K562 (cell line): ENCODE measurements around the gene GYS1. TPM values are rescaled to one million over a fixed set of nuclear protein-coding genes. Genes with fewer than 3 reads are reported as not detected.

ENCODE experiments used
- ATAC-seq: fragments of 200-7000 bp; cut with Tn5 transposase; 3 replicates; pipeline ENCODE4 v1.9.1; 2020; ENCODE audit warnings: moderate library complexity
- BruUV-seq: library from RNA; stranded (reverse); fragments of 400-500 nt; replicated peaks from 2 replicates; lab custom pipeline; 2021; lab: Mats Ljungman, UMichigan
- CTCF ChIA-PET: fragments of 300-600 bp; formaldehyde crosslinking; extraction: SDS; loops from one replicate; lab custom pipeline; 2021; ENCODE audit warnings: low intra/inter-chr PET ratio; lab: Yijun Ruan, JAX
- POLR2A ChIA-PET: fragments of 300-600, 350-650 bp; sonication (Branson Sonifier 250); formaldehyde crosslinking; extraction: SDS; loops from one replicate; lab custom pipeline; 2021; ENCODE audit warnings: antibody characterized with exemption, inconsistent platforms; lab: Yijun Ruan, JAX
- DNase-seq, 4 experiments: peaks; one replicate each; pipeline versions ENCODE4 v3.0.0 to v3.0.0-alpha.2; 2011 to 2018; ENCODE audit warnings: low spot score in 3 of 4, mixed read lengths in 3 of 4; ENCODE audit errors: extremely low read depth in 1 of 4
- FAIRE-seq: peaks from 2 replicates; lab custom pipeline; 2011; peaks lifted over from hg19 to GRCh38; lab: Jason Lieb, UNC
- H2AFZ ChIP-seq: 2 replicates; pipeline ENCODE4 v1.6.0; 2011; ENCODE audit warnings: low read depth, low read length, control low read depth, inconsistent platforms
- H3K27ac ChIP-seq: fragments of 200-600 bp; 3 replicates; pipeline ENCODE4 v1.8.0; 2011; ENCODE audit warnings: low read depth, mild to moderate bottlenecking, control low read depth, inconsistent platforms, low read length, moderate library complexity, mixed read lengths; ENCODE audit errors: extremely low read depth
- H3K27me3 ChIP-seq, 2 experiments: fragments of 300-600 bp in 1 of 2; 2 replicates in 1 of 2; 3 replicates in 1 of 2; pipeline versions ENCODE4 v1.6.0 to v1.8.0; 2011; ENCODE audit warnings: inconsistent platforms in 2 of 2, low read length in 2 of 2, mild to moderate bottlenecking in 1 of 2, mixed read lengths in 1 of 2, moderate library complexity in 1 of 2; ENCODE audit not compliant: control insufficient read depth in 2 of 2, insufficient read depth in 2 of 2
- H3K36me3 ChIP-seq: fragments of 300-600 bp; 3 replicates; pipeline ENCODE4 v1.8.0; 2011; ENCODE audit warnings: mild to moderate bottlenecking, low read length, inconsistent platforms; ENCODE audit not compliant: control insufficient read depth, insufficient read depth
- H3K4me1 ChIP-seq, 2 experiments: fragments of 200-600 bp in 1 of 2; replicated peaks in 1 of 2; 2 replicates in 1 of 2; 3 replicates in 1 of 2; pipeline versions ENCODE4 v1.5.1 to v1.8.0; 2011; ENCODE audit warnings: inconsistent platforms in 2 of 2, low read length in 2 of 2, mild to moderate bottlenecking in 1 of 2, mixed read lengths in 1 of 2, moderate library complexity in 1 of 2; ENCODE audit not compliant: control insufficient read depth in 2 of 2, insufficient read depth in 2 of 2
- H3K4me2 ChIP-seq: 2 replicates; pipeline ENCODE4 v1.6.1; 2011; ENCODE audit warnings: low read length, control low read depth, inconsistent platforms, mixed read lengths; ENCODE audit not compliant: insufficient read depth
- H3K4me3 ChIP-seq: fragments of 200-600 bp; sonication (generic), shearing (Covaris generic); 2 replicates; pipeline ENCODE4 v1.5.1; 2016; ENCODE audit warnings: control low read depth, inconsistent platforms
- H3K79me2 ChIP-seq: fragments of 200-600 bp; 3 replicates; pipeline ENCODE4 v1.8.0; 2011; ENCODE audit warnings: low read length, inconsistent platforms; ENCODE audit not compliant: control insufficient read depth, insufficient read depth
- H3K9ac ChIP-seq, 2 experiments: 2 replicates each; pipeline versions ENCODE4 v1.6.0 to v1.6.1; 2011; ENCODE audit warnings: low read depth in 2 of 2, low read length in 2 of 2, control low read depth in 1 of 2, inconsistent platforms in 1 of 2, mild to moderate bottlenecking in 1 of 2, mixed read lengths in 1 of 2; ENCODE audit not compliant: insufficient read depth in 1 of 2
- H3K9me1 ChIP-seq: one replicate; pipeline ENCODE4 v1.6.0; 2011; ENCODE audit warnings: inconsistent platforms, mild to moderate bottlenecking, low read length, moderate library complexity; ENCODE audit not compliant: control insufficient read depth, insufficient read depth
- H3K9me3 ChIP-seq: replicated peaks from 2 replicates; pipeline ENCODE4 v1.5.1; 2011; ENCODE audit warnings: low read depth, low read length, inconsistent platforms; ENCODE audit not compliant: control insufficient read depth, insufficient read depth
- H4K20me1 ChIP-seq: replicated peaks from 2 replicates; pipeline ENCODE4 v1.6.1; 2011; ENCODE audit warnings: low read length, inconsistent platforms, mixed read lengths; ENCODE audit not compliant: control insufficient read depth, insufficient read depth
- PRDM10 ChIP-seq: fragments of 450-650 bp; IDR thresholded peaks from 2 replicates; pipeline ENCODE4 v1.6.1; 2018; ENCODE audit not compliant: partially characterized antibody
- RBFOX2 ChIP-seq: fragments of 200-400 bp; formaldehyde crosslinking; IDR thresholded peaks from 2 replicates; pipeline ENCODE4 v1.6.1; 2017; ENCODE audit warnings: low read depth, mild to moderate bottlenecking, low read length, moderate library complexity
- RBM22 ChIP-seq: fragments of 200-400 bp; formaldehyde crosslinking; IDR thresholded peaks from 2 replicates; pipeline ENCODE4 v1.6.1; 2018; ENCODE audit warnings: low read length, low read depth; ENCODE audit not compliant: poor library complexity, severe bottlenecking
- RFX5 ChIP-seq: IDR thresholded peaks from 2 replicates; pipeline ENCODE4 v1.6.1; 2011; ENCODE audit warnings: low read depth, mild to moderate bottlenecking, improper control_type of control experiment, low read length
- SP1 ChIP-seq: sonication (generic); formaldehyde crosslinking; IDR thresholded peaks from 2 replicates; pipeline ENCODE4 v1.8.1; 2022; ENCODE audit warnings: mild to moderate bottlenecking, missing genetic modification reagents
- THRB ChIP-seq: fragments of 450-650 bp; formaldehyde crosslinking; conservative IDR thresholded peaks from 2 replicates; pipeline ENCODE4 v1.4.0; 2022; ENCODE audit warnings: mild to moderate bottlenecking, missing genetic modification characterization
- ZBTB33 ChIP-seq: sonication (generic); formaldehyde crosslinking; IDR thresholded peaks from 2 replicates; pipeline ENCODE4 v1.8.1; 2023; ENCODE audit warnings: mild to moderate bottlenecking, missing genetic modification reagents
- ZC3H4 ChIP-seq: sonication (generic); formaldehyde crosslinking; IDR thresholded peaks from 2 replicates; pipeline ENCODE4 v1.9.0; 2021; ENCODE audit warnings: missing genetic modification reagents, borderline replicate concordance
- ZNF12 ChIP-seq: sonication (generic); formaldehyde crosslinking; IDR thresholded peaks from 2 replicates; pipeline ENCODE4 v1.4.0; 2020; ENCODE audit warnings: mild to moderate bottlenecking, missing genetic modification reagents
- WGBS: fragments of 100-300 bp; shearing (Covaris generic); methylation state at CpG from one replicate; pipeline ENCODE4 v1.1.6; 2016; ENCODE audit warnings: low coverage, mixed read lengths; ENCODE audit not compliant: insufficient coverage; ENCODE audit errors: missing lambda C conversion rate; 5-methylcytosine and 5-hydroxymethylcytosine counted together
- in situ Hi-C: fragments of 300-500 bp; cut with MboI; formaldehyde crosslinking; loops from 4 replicates; pipeline ENCODE4 v1.15.0; 2018; ENCODE audit warnings: inconsistent platforms, mixed read lengths
- intact Hi-C: fragments of 100-400 bp; cut with micrococcal nuclease; formaldehyde crosslinking; loops from 2 replicates; pipeline ENCODE4 v1.14.2; 2022
- polyA plus RNA-seq, 8 experiments: library from polyadenylated mRNA; depleted of rRNA in 4 of 8; stranded (reverse) in 5 of 8; unstranded in 3 of 8; fragments of >200 nt; fragmentation: Nextera tagmentation in 2 of 8; fragmentation: Illumina TruSeq in 1 of 8; extraction: Ambion mirVana in 2 of 8; extraction: Trizol in 1 of 8; gene quantifications; 2 replicates each; pipeline versions ENCODE4 v1.2.1 to v1.2.3, GENCODE V29; 2011 to 2014; ENCODE audit warnings: inconsistent platforms in 1 of 8, missing spikeins in 1 of 8
- total RNA-seq, 7 experiments: library from RNA; depleted of rRNA in 6 of 7; stranded (reverse); fragments of >200 nt in 6 of 7; fragmentation: Illumina TruSeq in 2 of 7; extraction: Trizol in 2 of 7; gene quantifications; 2 replicates each; pipeline versions ENCODE4 v1.2.1 to v1.2.3, GENCODE V29; 2011 to 2021; ENCODE audit warnings: low replicate concordance in 1 of 7

The GYS1 gene
- total and polyA plus RNA-seq, 9 of the 15 experiments (the other 6 are each of a cell fraction or from before 2014, with no cell fraction given): 1.9 to 31.1 (median 15.2) TPM

GRCh38 chr19:48970139-48970766 is 22.9 kb downstream of the GYS1 start (continued):
- no peak for TF ChIP-seq THRB (CRISPR knock-in tag)

- no peaks in the 10 kb centered on the region for H3K9me1 ChIP-seq
- in situ Hi-C loops (loop anchor here (5.0 to 10.0 kb wide), 3 partner anchors 95 to 325 kb away; partner anchors contain the start of genes CA11 and PPP1R15A), intact Hi-C loops (loop anchor here (2.0 to 5.0 kb wide), 2 partner anchors 37 to 175 kb away; partner anchors contain the start of gene DHDH)
- H3K4me1 ChIP-seq: peaks cover 26 to 37% of the 10 kb centered on the region in 2 experiments
- peaks cover 21% of the 10 kb centered on the region for H4K20me1 ChIP-seq
- no peak overlapping the region for H2AFZ ChIP-seq
- peak overlapping the region; percentile 47; the same call in 1 of the 2 replicates for H3K4me2 ChIP-seq
- H3K27ac ChIP-seq: no peak overlapping the region; the same call in 2 of the 3 replicates
- ChIA-PET POLR2A (interaction anchor here (0.5 to 14.5 kb wide), 14 partner anchors 10 to 422 kb away, joined by 3 to 439 read pairs (median 4); partner anchors contain the start of genes NUCB1, PPP1R15A, RUVBL2 and TULP2), CTCF (interaction anchor here (0.6 kb wide), 2 partner anchors 12 to 188 kb away, joined by 3 to 6 read pairs; no protein-coding TSS in a partner anchor)
- no peaks in the 10 kb centered on the region for H3K27me3 ChIP-seq
- ATAC-seq: peak; percentile 58
- no peak overlapping the region for H3K9ac ChIP-seq
- no TSS peak for BruUV-seq
- peak; percentile 88 for FAIRE-seq
- peaks cover 72% of the 10 kb centered on the region for H3K36me3 ChIP-seq
- H3K79me2 ChIP-seq: peaks cover 30% of the 10 kb centered on the region
- no peaks in the 10 kb centered on the region for H3K9me3 ChIP-seq
- H3K4me3 ChIP-seq: no peak overlapping the region
- peak; percentile 70 to 85 (median 79) for DNase-seq
- 82% methylated on average over 14 of the region's 45 CpGs for whole genome bisulfite sequencing
- peak; percentile 81 for TF ChIP-seq RBFOX2
- peak; percentile 95 for TF ChIP-seq RBM22
- TF ChIP-seq RFX5: no peak
- TF ChIP-seq PRDM10: peak; percentile 24
- no peak for TF ChIP-seq ZNF12 (CRISPR knock-in tag)
- TF ChIP-seq ZC3H4 (CRISPR knock-in tag): peak; percentile 34; the same call in 1 of the 2 replicates
- peak; percentile 89 for TF ChIP-seq ZBTB33
- 0 out of 2 replicates have a peak, but pooled peaks have one; percentile 35 for TF ChIP-seq SP1 (CRISPR knock-in tag)
These were observed 23.6 kb downstream of the GYS1 start for GRCh38 chr19:48969276-48970138.
